DMS53 treated with DMSO at 0.1 percent for 48 hours (cell line): Measurements from ENCODE around the gene CNTN2.

ENCODE experiments used
- DNase-seq: peaks from one replicate; lab custom pipeline; 2025; ENCODE audit not compliant: unreplicated experiment; lab: John Stamatoyannopoulos, UW

The CNTN2 gene

DNA sequence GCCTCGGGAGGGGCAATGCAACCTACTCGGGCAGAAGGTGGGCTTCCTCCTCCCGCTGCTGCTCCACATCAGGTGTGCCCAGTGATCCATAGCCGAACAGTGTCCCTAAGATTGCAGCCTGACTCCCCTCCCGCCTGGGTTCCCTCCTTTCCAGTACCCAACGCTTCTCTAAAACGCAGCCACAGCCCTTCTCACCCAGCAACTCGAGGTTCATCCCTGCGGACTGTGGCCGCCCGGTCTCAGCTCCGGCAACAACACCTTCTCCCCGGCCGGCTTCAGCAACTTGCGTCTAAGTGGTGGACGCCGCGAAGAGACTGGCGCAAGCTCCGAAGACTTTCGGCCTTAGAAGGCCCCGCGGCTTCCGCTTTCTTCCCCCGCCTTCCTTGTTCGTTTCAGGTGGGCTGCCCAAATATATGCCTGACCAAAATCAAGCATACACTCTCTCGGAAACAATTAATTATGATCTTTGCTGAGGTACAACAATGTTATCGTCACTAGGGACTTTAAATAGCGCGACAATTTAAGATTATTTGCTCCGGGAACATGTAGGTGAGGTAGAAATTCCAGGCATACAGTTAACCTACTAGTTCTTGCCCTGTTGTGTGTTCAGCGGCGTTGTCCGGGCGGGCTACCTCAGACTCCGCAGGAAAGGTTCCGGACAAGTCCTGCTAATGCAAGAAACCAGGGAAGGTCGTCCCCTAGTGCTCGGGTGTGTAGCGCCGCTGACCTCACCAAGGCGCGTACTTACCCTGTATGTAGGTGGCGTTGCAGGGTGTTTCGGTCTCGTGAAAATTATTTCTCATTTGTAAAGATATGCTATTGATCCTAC lies 78.9 kb downstream of the CNTN2 start, which contains the start of gene RBBP5:
RBBP5 (minus strand) TSS at position 319 of the 829 bp plus-strand sequence; CDS start at position 214, 105 bp downstream.
- peak; percentile 99 for DNase-seq

- no peak for DNase-seq
Observed at GRCh38 chr1:205122489-205122882, 79.5 kb downstream of the CNTN2 start.

DNA sequence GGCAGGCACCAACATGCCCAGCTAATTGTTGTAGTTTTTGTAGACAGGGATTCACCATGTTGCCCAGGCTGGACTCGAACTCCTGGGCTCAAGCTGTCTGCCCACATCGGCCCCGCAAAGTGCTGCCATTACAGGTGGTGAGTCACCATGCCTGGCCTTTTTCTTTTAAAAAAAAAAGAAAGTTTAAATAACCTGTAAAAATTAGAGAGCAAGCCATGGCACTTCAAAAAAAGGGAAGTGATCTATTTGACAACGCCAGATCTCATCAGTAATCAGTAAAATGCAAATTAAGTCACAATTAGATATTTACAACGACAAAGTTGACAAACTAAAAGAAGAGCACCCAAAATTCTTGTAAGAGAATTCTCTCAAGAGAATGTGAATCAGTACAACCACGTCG lies 81.7 kb downstream of the CNTN2 start:
- DNase-seq = no peak

DNA sequence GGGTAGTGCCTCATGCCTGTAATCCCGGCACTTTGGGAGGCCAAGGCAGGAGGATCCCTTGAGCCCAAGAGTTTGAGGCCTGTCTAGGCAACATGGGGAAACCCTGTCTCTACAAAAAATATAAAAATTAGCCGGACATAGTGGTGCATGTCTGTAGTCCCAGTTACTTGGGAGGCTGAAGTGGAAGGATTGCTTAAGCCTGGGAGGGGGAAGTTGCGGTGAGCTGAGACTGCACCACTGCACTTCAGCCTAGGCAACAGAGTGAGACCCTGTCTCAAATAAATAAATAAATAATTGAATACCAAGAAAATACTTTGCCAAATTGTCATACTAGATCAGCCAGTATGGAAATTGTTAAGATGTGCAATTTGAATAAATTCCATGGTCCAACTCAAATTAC lies 84.6 kb downstream of the CNTN2 start:
- no peak for DNase-seq
